ENCODE data around the gene THUMPD3.

The THUMPD3 gene

GRCh38 chr3:9416139-9416780 is 53.4 kb downstream of the THUMPD3 start:
- DNase-seq (ENCODE audit: low spot score): no peak

- DNase-seq (ENCODE audit: low spot score): peak; percentile 22
Measured at GRCh38 chr3:9420850-9421549, 58.1 kb downstream of the THUMPD3 start.

GRCh38 chr3:9422712-9423424 is 60.0 kb downstream of the THUMPD3 start:
- DNase-seq (ENCODE audit: low spot score): peak; percentile 96

- DNase-seq (ENCODE audit: low spot score): no peak
Measured at GRCh38 chr3:9428411-9428810, 65.6 kb downstream of the THUMPD3 start.

- no peak for DNase-seq (ENCODE audit: low spot score)
Measured at GRCh38 chr3:9430733-9431132, 67.9 kb downstream of the THUMPD3 start.

GRCh38 chr3:9433627-9434521 is 71.0 kb downstream of the THUMPD3 start:
- no peak for DNase-seq (ENCODE audit: low spot score)

- no peak for DNase-seq (ENCODE audit: low spot score)
Measured at GRCh38 chr3:9435316-9435715, 72.5 kb downstream of the THUMPD3 start.

All from SW480 (cell line).